Activated CD4-positive, CD25-positive, alpha-beta regulatory T cell treated with anti-CD3 and anti-CD28 coated beads, Interleukin-2, amount 50 U/mL, for 72 hours (primary cell): ENCODE results near the gene NOL9.
A peak's percentile ranks its signal among the peaks of the same experiment; 100 is the strongest.
"Not testable (repeated sequence)": the region's sequence is repeated elsewhere in the genome, so short reads cannot be mapped to it uniquely, and the experiment has no call there.

ENCODE experiments used
- DNase-seq: peaks from one replicate; pipeline ENCODE4 v3.0.0; 2021

Gene NOL9

GRCh38 chr1:6501279-6501813, 53.0 kb downstream of the NOL9 start:
- no peak for DNase-seq

DNA sequence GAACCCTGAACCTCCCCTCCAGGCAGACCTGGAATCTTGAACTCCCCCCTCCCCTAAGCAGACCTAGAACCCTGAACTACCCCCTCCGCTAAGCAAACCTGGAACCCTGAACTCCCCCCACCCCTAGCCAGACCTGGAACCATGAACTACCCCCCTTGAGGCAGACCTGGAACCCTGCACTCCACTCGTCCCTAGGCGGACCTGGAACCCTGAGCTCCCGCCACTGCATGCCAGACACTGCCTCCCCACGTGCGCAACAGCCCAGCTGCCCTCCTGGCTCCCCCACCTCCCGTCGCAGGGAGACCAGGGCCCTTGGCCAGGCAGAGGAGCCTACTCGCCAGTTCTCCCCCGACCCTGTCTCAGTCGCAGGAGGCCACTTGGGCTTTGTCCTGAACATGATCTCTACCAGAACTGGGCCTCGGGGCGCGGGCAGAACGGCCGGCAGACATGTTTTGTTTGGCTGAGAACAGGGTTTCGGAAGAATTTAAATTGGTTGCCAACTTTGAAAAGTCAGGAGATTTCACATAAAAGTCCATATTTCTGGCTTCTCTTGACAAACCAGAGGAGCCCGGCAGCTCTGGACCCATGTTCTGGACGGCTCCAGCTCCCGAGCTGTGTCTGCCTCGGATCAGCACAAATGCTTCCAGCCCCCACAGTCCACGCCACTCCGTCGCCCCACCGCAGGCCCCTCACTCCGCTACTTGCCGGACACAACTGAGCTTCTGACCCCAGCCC, 53.6 kb downstream of the NOL9 start:
- no peak for DNase-seq

GRCh38 chr1:6499296-6499695, 55.0 kb downstream of the NOL9 start:
- no peak for DNase-seq

- no peak for DNase-seq
Observed at GRCh38 chr1:6498576-6499111, 55.7 kb downstream of the NOL9 start.

GRCh38 chr1:6497867-6498575, 56.3 kb downstream of the NOL9 start:
- no peak for DNase-seq

- DNase-seq, result no peak
Observed at GRCh38 chr1:6497215-6497866, 57.0 kb downstream of the NOL9 start.

DNA sequence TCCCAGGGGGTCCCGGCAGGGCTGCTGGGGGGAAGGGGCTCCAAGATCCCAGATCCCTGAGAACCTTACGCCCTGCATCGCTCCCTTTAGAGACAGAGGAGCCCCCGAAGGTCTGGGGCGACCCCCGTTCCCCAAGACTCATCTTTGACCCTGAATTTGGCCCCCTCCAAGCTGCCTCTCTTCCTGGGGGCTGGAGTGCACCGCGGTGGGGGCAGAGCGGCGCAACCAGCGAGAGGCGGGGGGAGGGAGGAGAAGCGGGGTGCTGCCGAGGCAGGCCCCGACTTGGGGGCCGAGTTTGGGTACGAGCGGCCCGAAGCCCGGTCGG, 57.5 kb downstream of the NOL9 start:
- no peak for DNase-seq

DNA sequence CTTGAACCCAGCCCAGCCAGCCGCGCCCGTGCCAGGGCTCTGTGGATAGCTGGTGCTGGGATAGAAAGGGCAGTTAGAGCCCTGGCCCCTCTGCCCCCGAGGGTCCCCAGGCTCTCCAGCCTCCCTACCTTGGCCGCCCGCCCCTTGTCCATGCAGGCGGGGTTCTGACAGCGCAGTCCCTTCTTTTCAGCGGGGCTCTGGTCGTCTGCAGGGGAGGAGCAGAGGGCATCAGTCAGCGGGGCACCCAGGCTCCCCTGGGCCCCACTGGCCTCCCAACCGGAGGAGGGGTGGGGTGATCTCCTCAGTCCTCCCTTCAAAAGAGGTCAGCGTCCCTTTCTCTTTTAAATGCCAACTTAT, 58.0 kb downstream of the NOL9 start:
- DNase-seq, result no peak

- no peak for DNase-seq
Observed at GRCh38 chr1:6495540-6496364, 58.6 kb downstream of the NOL9 start.

- DNase-seq, result no peak
Observed at GRCh38 chr1:6495041-6495441, 59.3 kb downstream of the NOL9 start.

- DNase-seq, result no peak
Observed at GRCh38 chr1:6494627-6495026, 59.7 kb downstream of the NOL9 start.

GRCh38 chr1:6493834-6494223, 60.5 kb downstream of the NOL9 start:
- not testable (repeated sequence) for DNase-seq

GRCh38 chr1:6491966-6492365, 62.3 kb downstream of the NOL9 start:
- DNase-seq, result no peak

DNA sequence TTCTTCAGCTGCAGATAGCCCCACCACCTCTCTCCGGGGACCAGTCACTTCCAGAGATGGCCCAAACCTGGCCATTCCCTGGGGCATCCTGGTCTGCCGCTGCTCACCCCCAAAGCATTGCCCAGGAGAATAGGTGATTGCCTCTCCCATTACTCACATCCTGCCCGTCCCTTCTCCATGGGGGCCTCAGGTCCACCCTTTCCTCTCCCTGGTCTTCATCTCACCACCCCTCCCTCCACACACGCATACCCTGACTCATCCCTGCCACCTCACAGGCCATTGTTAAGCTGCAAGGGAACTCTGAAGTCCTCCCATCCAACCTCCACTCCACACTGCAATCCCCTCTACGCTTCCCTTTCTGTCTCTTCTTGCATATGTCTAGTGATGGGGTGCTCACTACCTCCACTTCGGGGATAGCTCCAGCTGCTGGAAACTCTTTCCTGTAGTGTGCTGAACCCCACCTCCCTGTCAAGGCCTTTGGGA, 62.8 kb downstream of the NOL9 start, which contains the start of gene PLEKHG5:
TSS of gene PLEKHG5 (minus strand) at position 188 of the 483 bp plus-strand sequence. CDS start 14,096 bp downstream, outside the sequence.
- DNase-seq, result no peak

DNA sequence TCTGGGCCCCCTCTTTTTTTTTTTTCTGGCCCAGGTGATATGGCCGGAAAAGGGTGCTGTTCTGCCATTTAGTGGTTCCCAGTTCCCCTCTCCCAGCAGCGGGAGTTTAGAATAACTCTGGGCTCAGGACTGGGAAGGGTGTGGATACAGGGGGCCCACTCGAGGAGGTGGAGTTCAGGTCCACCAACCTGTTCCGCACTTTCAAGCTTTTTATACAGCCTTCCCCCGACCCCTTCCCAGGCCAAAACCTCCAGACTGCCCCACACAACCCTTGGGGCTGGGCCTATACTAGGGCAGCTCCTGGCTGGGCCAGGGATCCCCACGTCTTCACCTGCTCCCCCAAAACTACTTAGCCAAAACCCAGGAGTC, 63.2 kb downstream of the NOL9 start:
- no peak for DNase-seq

- DNase-seq, result peak; percentile 73
Observed at GRCh38 chr1:6490181-6491080, 63.9 kb downstream of the NOL9 start.

DNA sequence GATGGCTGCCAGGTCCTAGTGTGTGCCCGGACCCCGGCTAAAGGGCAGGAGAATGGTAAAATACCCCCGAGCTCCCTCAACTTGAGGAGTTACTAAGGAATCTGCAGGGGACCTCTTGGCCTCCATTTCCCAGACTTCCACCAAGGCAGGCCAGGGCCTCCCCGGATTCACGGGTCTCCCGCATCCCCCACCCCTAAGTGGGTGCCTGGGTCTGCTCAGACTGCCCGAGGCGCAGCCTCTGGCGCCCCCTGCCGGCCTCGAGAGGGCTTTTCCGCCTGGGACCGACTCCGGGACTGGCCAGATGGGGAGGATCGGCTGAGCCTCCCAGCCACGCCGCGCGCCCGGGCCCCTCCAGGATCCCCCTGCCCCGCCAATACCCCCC, 64.5 kb downstream of the NOL9 start:
- DNase-seq, result peak; percentile 82

GRCh38 chr1:6489383-6489765, 64.9 kb downstream of the NOL9 start:
- DNase-seq, result no peak

DNA sequence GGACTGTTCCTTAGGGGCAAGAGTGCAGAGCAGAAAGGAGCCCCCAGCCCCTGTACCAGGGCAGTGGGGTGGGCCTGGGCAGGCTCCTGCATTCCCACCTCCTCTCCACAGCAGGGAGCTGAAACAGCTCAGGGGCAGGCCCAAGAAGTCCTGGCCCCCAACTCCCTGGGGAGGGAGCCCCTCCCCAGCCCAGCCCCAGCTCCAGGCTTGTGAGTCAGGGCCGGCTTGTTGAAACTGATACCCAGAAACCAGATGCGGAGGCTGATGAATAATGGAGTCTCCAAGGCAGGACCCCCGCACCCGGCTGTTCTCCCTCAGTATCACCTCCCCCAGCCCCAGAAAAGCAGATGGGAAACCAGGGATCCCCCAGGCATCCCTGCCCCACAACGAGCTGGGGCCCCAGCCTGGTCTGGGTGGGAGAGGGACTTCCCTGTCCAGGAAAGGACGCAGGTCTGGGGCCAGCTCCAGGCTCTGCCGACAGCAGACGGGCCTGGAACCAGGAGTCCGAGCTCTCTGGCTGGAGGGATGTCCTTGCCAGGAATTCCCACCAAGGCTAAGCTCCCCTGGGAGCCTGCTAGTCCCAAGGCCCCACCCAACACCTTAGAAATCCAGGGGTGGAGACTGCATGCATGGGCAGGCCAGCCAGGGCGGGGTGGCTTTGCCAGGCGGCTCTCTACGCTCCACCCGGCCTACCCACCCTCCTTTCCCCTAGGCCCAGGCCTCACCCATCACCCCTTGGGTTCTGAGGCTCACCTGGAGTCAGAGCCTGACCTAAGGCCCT, 65.5 kb downstream of the NOL9 start:
- DNase-seq, result no peak

- DNase-seq, result no peak
Observed at GRCh38 chr1:6487804-6488484, 66.4 kb downstream of the NOL9 start.
